Ovary (tissue), 9 donors: ENCODE measurements around the gene IP6K3. TPM values are rescaled to one million over a fixed set of nuclear protein-coding genes. Genes with fewer than 3 reads are reported as not detected.
A peak's percentile ranks its signal among the peaks of the same experiment; 100 is the strongest.

ENCODE experiments used
- DNase-seq, 5 donors: peaks; one replicate each; pipeline ENCODE4 v3.0.0-alpha.2; 2019 to 2020
- H3K27ac ChIP-seq, 2 donors: fragments of 200-600 bp; one replicate each; pipeline versions ENCODE4 v1.5.1 to v1.8.0; 2019 to 2022
- H3K27me3 ChIP-seq: fragments of 200-600 bp; one replicate; pipeline ENCODE4 v1.8.0; 2022
- H3K36me3 ChIP-seq: fragments of 200-600 bp; sonication (generic); one replicate; pipeline ENCODE4 v1.5.1; 2019
- H3K4me1 ChIP-seq: one replicate; pipeline ENCODE4 v1.8.1; 2013; ENCODE audit warnings: mild to moderate bottlenecking, moderate library complexity; ENCODE audit not compliant: insufficient read depth
- H3K4me3 ChIP-seq: fragments of 200-600 bp; sonication (generic); one replicate; pipeline ENCODE4 v1.5.1; 2017
- H3K9me3 ChIP-seq, 2 donors: fragments of 200-600 bp in 1 of 2; sonication (generic) in 1 of 2; one replicate each; pipeline versions ENCODE4 v1.5.1 to v1.8.1; 2013 to 2019; ENCODE audit warnings: mild to moderate bottlenecking in 1 of 2, moderate library complexity in 1 of 2
- EP300 ChIP-seq: sonication (generic); formaldehyde crosslinking; IDR thresholded peaks from one replicate; pipeline ENCODE4 v1.6.1; 2017; ENCODE audit warnings: antibody characterized with exemption
- POLR2A ChIP-seq: fragments of 450-650 bp; IDR thresholded peaks from one replicate; pipeline ENCODE4 v1.6.1; 2017; ENCODE audit warnings: antibody characterized with exemption, mild to moderate bottlenecking, moderate library complexity
- WGBS, 3 donors: extraction: QIAGEN DNeasy Blood & Tissue Kit in 1 of 3; methylation state at CpG; one replicate each; pipeline versions ENCODE4 v1.1.5 to v1.1.7; 2013 to 2017; 5-methylcytosine and 5-hydroxymethylcytosine counted together
- intact Hi-C, 4 donors: fragments of 100-400 bp; cut with DNase I; formaldehyde crosslinking; loops; one replicate each; pipeline versions ENCODE4 v1.11.0 to v1.15.1; 2022 to 2023
- polyA plus RNA-seq, 2 donors: library from polyadenylated mRNA; stranded (reverse); fragments of 200-250 nt in 1 of 2; fragments of 350-450 nt in 1 of 2; fragmentation: Illumina TruSeq in 1 of 2; extraction: RNeasy Lipid Tissue Mini Kit (QIAGEN cat#74804) in 1 of 2; gene quantifications; one replicate each; pipeline ENCODE4 v1.2.3, GENCODE V29; 2013 to 2014
- total RNA-seq, 7 donors: library from RNA; depleted of rRNA in 2 of 7; stranded (reverse); fragments of >200 nt in 2 of 7; fragmentation: NEBNext Ultra II Directional in 3 of 7; extraction: Animal tissue kit (Norgen Biotek cat#: 25700) in 3 of 7; gene quantifications; one replicate each; pipeline versions ENCODE4 v1.1.0 to v1.2.4, GENCODE V29; 2016 to 2023
- TF ChIP-seq, protein P1 (sequence below), 3 donors: fragments of 450-650 bp in 2 of 3; fragments of 200-600 bp in 1 of 3; IDR thresholded peaks; one replicate each; pipeline versions ENCODE4 v1.5.1 to v1.8.0; 2016 to 2022; ENCODE audit warnings: antibody characterized with exemption in 3 of 3, mild to moderate bottlenecking in 1 of 3
- donor health status: DM: no; HTN: no; CAD: no; lungs with moderate emphysema.
- donor health status: DM: no; HTN: no; CAD: no.
- donor health status: Bipolar disorder and iron deficiency.
- donor health status: DM: yes; HTN: yes; CAD: no.
- donor health status: DM: no; HTN: no; CAD: no.
- donor health status: DM: yes; HTN: yes; CAD: no.

IP6K3 gene
- total and polyA plus RNA-seq, 9 donors: 0.11 to 1.1 (median 0.30) TPM; not detected in 2

GRCh38 chr6:33772902-33773472 lies 26.3 kb upstream of the IP6K3 start:
- Histone ChIP-seq H3K9me3 (no peaks in the 10 kb centered on the region), H3K4me1 (peaks cover 16% of the 10 kb centered on the region), H3K27ac (peak overlapping the region in 1 of 2 donors; percentile 76), H3K4me3 (no peak overlapping the region), H3K36me3 (no peaks in the 10 kb centered on the region), H3K27me3 (no peaks in the 10 kb centered on the region)
- 69 to 79% (median 70%) methylated on average over 6 of the region's 6 CpGs for WGBS, 3 donors
- TF ChIP-seq, protein P1, sequence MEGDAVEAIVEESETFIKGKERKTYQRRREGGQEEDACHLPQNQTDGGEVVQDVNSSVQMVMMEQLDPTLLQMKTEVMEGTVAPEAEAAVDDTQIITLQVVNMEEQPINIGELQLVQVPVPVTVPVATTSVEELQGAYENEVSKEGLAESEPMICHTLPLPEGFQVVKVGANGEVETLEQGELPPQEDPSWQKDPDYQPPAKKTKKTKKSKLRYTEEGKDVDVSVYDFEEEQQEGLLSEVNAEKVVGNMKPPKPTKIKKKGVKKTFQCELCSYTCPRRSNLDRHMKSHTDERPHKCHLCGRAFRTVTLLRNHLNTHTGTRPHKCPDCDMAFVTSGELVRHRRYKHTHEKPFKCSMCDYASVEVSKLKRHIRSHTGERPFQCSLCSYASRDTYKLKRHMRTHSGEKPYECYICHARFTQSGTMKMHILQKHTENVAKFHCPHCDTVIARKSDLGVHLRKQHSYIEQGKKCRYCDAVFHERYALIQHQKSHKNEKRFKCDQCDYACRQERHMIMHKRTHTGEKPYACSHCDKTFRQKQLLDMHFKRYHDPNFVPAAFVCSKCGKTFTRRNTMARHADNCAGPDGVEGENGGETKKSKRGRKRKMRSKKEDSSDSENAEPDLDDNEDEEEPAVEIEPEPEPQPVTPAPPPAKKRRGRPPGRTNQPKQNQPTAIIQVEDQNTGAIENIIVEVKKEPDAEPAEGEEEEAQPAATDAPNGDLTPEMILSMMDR (IDR thresholded peaks at IDR 0.05): no peak
- TF ChIP-seq EP300 (no peak), POLR2A (no peak)
- no peak for DNase-seq
- intact Hi-C loops: loop anchor here in 2 of 4 donors (1.0 to 10.0 kb wide), 2 partner anchors 30 to 382 kb away; no protein-coding TSS in a partner anchor

DNA sequence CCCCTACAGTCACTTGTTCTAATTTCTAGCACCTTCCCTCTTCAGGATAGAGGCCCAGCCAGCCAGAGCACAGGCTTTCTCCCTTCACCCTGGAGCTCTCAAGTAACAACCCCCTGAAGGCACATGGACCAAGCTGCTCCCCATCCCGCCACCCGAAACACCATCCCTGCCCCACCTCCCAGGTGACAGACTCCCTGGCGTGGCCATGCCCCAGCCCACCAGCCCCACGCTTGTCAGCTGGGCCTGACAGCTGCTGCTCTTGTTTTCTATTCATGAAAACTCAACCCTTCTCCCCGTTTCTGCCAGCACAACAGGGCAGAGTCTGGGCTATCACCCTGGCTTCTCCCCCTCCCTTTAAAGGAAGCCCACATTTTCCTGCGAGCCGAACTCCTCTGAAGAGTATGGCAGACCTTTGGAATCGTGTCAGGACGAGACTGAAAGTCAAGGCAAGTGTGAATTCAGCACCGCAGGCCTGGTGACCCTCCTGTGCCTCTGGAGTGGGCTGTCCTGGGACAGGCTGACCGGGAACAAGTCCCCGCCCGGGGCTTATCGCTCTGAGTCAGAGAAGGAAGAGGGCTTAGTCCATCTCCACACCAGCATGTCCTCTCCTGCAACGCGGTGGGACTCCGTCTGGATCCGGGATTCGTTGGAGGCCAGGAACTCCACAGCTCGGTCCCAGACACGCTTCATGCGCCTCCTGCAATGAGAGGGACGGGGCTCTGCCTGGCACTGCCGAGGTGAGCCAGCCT lies 25.6 kb upstream of the IP6K3 start:
- H3K36me3 ChIP-seq: no peaks in the 10 kb centered on the region
- no peaks in the 10 kb centered on the region for H3K9me3 ChIP-seq
- peaks cover 16% of the 10 kb centered on the region for H3K4me1 ChIP-seq
- DNase-seq: peak in 2 of 5 donors; percentile 43 to 46
- H3K4me3 ChIP-seq: no peak overlapping the region
- 48 to 67% (median 66%) methylated on average over 22 to 24 of the region's 24 CpGs for WGBS, 3 donors
- intact Hi-C loops: loop anchor here in 2 of 4 donors (1.0 to 10.0 kb wide), 2 partner anchors 29 to 383 kb away; no protein-coding TSS in a partner anchor
- peak overlapping the region; percentile 52 to 76 for H3K27ac ChIP-seq
- no peaks in the 10 kb centered on the region for H3K27me3 ChIP-seq
- TF ChIP-seq, protein P1 (IDR thresholded peaks at IDR 0.05): no peak
- TF ChIP-seq EP300: no peak

GRCh38 chr6:33771146-33772081 lies 24.7 kb upstream of the IP6K3 start:
- Histone ChIP-seq H3K4me1 (peaks cover 16% of the 10 kb centered on the region), H3K36me3 (no peaks in the 10 kb centered on the region), H3K27me3 (no peaks in the 10 kb centered on the region), H3K4me3 (no peak overlapping the region), H3K9me3 (no peaks in the 10 kb centered on the region), H3K27ac (peak overlapping the region; percentile 52 to 76)
- DNase-seq: peak; percentile 78 to 88 (median 80)
- 3 to 7% (median 4%) methylated on average over 46 to 47 of the region's 47 CpGs for WGBS, 3 donors
- intact Hi-C loops: loop anchor here in 2 of 4 donors (1.0 to 10.0 kb wide), 2 partner anchors 28 to 383 kb away; no protein-coding TSS in a partner anchor
- TF ChIP-seq, protein P1 (IDR thresholded peaks at IDR 0.05): peak; percentile 88 to 98 (median 91)
- no peak for TF ChIP-seq POLR2A

DNA sequence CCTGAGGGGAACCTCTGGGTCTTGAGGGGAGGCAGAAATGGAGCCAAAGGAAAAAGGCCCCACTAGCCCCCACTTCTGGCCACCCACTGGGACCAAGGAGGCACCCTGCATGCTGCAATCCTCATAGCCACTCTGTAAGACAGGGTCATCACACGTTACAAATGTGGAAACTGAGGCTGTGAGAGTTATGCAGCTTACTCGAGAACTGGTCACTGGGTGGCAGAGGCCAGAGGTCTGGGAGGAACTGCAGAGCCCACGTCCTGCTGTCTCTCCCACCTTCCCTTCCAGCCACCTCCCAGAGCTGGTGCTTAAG lies 24.1 kb upstream of the IP6K3 start:
- H3K4me1 ChIP-seq: peaks cover 16% of the 10 kb centered on the region
- H3K4me3 ChIP-seq: no peak overlapping the region
- peak overlapping the region; percentile 48 to 76 for H3K27ac ChIP-seq
- no peaks in the 10 kb centered on the region for H3K36me3 ChIP-seq
- no peaks in the 10 kb centered on the region for H3K27me3 ChIP-seq
- TF ChIP-seq POLR2A (no peak), EP300 (no peak)
- TF ChIP-seq, protein P1 (IDR thresholded peaks at IDR 0.05): no peak
- intact Hi-C loops: loop anchor here in 1 of 4 donors (10.0 kb wide), 1 partner anchor 384 kb away; no protein-coding TSS in a partner anchor
- H3K9me3 ChIP-seq: no peaks in the 10 kb centered on the region
- DNase-seq: no peak
- WGBS, 3 donors: 12 to 33% (median 20%) methylated on average over 3 of the region's 3 CpGs
